Stimulated activated naive CD4-positive, alpha-beta T cell treated with Interleukin-2 at 50 U/mL for 16 hours (primary cell): Measurements from ENCODE around the gene RNF145.
"Not testable (repeated sequence)": the region's sequence is repeated elsewhere in the genome, so short reads cannot be mapped to it uniquely, and the experiment has no call there.

Experiments
- DNase-seq: peaks from one replicate; lab custom pipeline; 2025; lab: John Stamatoyannopoulos, UW

Gene RNF145

GRCh38 chr5:159209438-159210209 is at the start of gene RNF145:
Gene RNF145, minus strand, starts transcription at chr5:159209553. Its CDS starts 5,936 bp downstream, at chr5:159203617.
- DNase-seq, result peak; percentile 92

- no peak for DNase-seq
These were observed 49.0 kb upstream of the RNF145 start for GRCh38 chr5:159258361-159258760.

GRCh38 chr5:159257629-159258283 is 48.4 kb upstream of the RNF145 start:
- DNase-seq, result no peak

GRCh38 chr5:159257007-159257406 is 47.7 kb upstream of the RNF145 start:
- DNase-seq, result no peak

- DNase-seq, result no peak
These were observed 42.8 kb upstream of the RNF145 start for GRCh38 chr5:159252195-159252594.

GRCh38 chr5:159249158-159249557 is 39.8 kb upstream of the RNF145 start:
- DNase-seq, result no peak

- DNase-seq, result no peak
These were observed 35.5 kb upstream of the RNF145 start for GRCh38 chr5:159244890-159245289.

GRCh38 chr5:159244163-159244562 is 34.8 kb upstream of the RNF145 start:
- DNase-seq, result no peak

- no peak for DNase-seq
These were observed 34.0 kb upstream of the RNF145 start for GRCh38 chr5:159243385-159243784.

- DNase-seq, result no peak
These were observed 33.3 kb upstream of the RNF145 start for GRCh38 chr5:159242656-159243055.

- DNase-seq, result no peak
These were observed 32.7 kb upstream of the RNF145 start for GRCh38 chr5:159241946-159242552.

- no peak for DNase-seq
These were observed 31.0 kb upstream of the RNF145 start for GRCh38 chr5:159240301-159240870.

- not testable (repeated sequence) for DNase-seq
These were observed 26.6 kb upstream of the RNF145 start for GRCh38 chr5:159235871-159236520.

- DNase-seq, result no peak
These were observed 21.8 kb upstream of the RNF145 start for GRCh38 chr5:159231167-159231566.

GRCh38 chr5:159230657-159231056 is 21.3 kb upstream of the RNF145 start:
- no peak for DNase-seq

GRCh38 chr5:159228097-159228496 is 18.7 kb upstream of the RNF145 start:
- DNase-seq, result not testable (repeated sequence)

- no peak for DNase-seq
These were observed 18.1 kb upstream of the RNF145 start for GRCh38 chr5:159227452-159227851.

- DNase-seq, result no peak
These were observed 17.1 kb upstream of the RNF145 start for GRCh38 chr5:159226451-159226850.

GRCh38 chr5:159224471-159224870 is 15.1 kb upstream of the RNF145 start:
- no peak for DNase-seq

- DNase-seq, result no peak
These were observed 14.1 kb upstream of the RNF145 start for GRCh38 chr5:159223469-159223868.

GRCh38 chr5:159220206-159220605 is 10.9 kb upstream of the RNF145 start:
- DNase-seq, result no peak

- DNase-seq, result no peak
These were observed 9.3 kb upstream of the RNF145 start for GRCh38 chr5:159218595-159219023.
